ENCODE results near the gene DERA.

DERA gene

GRCh38 chr12:15932327-15932726 lies 21.2 kb downstream of the DERA start:
- Histone ChIP-seq H3K27ac (no peak overlapping the region), H3K36me3 (ENCODE audit: insufficient read depth) (no peaks in the 10 kb centered on the region), H3K27me3 (ENCODE audit: insufficient read depth, low read depth) (no peaks in the 10 kb centered on the region), H4K20me1 (ENCODE audit: insufficient read depth) (no peaks in the 10 kb centered on the region), H2AFZ (ENCODE audit: low read depth) (no peak overlapping the region), H3K4me2 (no peak overlapping the region), H3K4me1 (ENCODE audit: low read depth, poor library complexity, severe bottlenecking) (no peaks in the 10 kb centered on the region), H3K4me3 (IDR thresholded peaks at IDR 0.05; ENCODE audit: insufficient read depth, low read depth, low read length) (no peak overlapping the region), H3K9ac (no peak overlapping the region), H3K79me2 (ENCODE audit: insufficient read depth, low read depth) (no peaks in the 10 kb centered on the region)
- no peak for TF ChIP-seq CTCF (conservative IDR thresholded peaks at IDR 0.05; ENCODE audit: low read depth, low read length)

GRCh38 chr12:15932971-15933370 lies 21.8 kb downstream of the DERA start:
- no peak overlapping the region for H3K4me2 ChIP-seq
- H2AFZ ChIP-seq (ENCODE audit: low read depth): no peak overlapping the region
- H3K9ac ChIP-seq: no peak overlapping the region
- no peaks in the 10 kb centered on the region for H3K79me2 ChIP-seq (ENCODE audit: insufficient read depth, low read depth)
- H3K27me3 ChIP-seq (ENCODE audit: insufficient read depth, low read depth): no peaks in the 10 kb centered on the region
- H3K4me1 ChIP-seq (ENCODE audit: low read depth, poor library complexity, severe bottlenecking): no peaks in the 10 kb centered on the region
- no peak overlapping the region for H3K4me3 ChIP-seq (IDR thresholded peaks at IDR 0.05; ENCODE audit: insufficient read depth, low read depth, low read length)
- TF ChIP-seq CTCF (conservative IDR thresholded peaks at IDR 0.05; ENCODE audit: low read depth, low read length): no peak
- H3K27ac ChIP-seq: no peak overlapping the region
- H4K20me1 ChIP-seq (ENCODE audit: insufficient read depth): no peaks in the 10 kb centered on the region
- H3K36me3 ChIP-seq (ENCODE audit: insufficient read depth): no peaks in the 10 kb centered on the region

GRCh38 chr12:15933751-15934150 lies 22.6 kb downstream of the DERA start:
- Histone ChIP-seq H3K27me3 (ENCODE audit: insufficient read depth, low read depth) (no peaks in the 10 kb centered on the region), H3K4me1 (ENCODE audit: low read depth, poor library complexity, severe bottlenecking) (peaks cover under 1% of the 10 kb centered on the region), H3K4me2 (no peak overlapping the region), H3K79me2 (ENCODE audit: insufficient read depth, low read depth) (no peaks in the 10 kb centered on the region), H4K20me1 (ENCODE audit: insufficient read depth) (no peaks in the 10 kb centered on the region), H3K36me3 (ENCODE audit: insufficient read depth) (no peaks in the 10 kb centered on the region), H3K4me3 (IDR thresholded peaks at IDR 0.05; ENCODE audit: insufficient read depth, low read depth, low read length) (no peak overlapping the region), H3K9ac (no peak overlapping the region), H3K27ac (no peak overlapping the region), H2AFZ (ENCODE audit: low read depth) (no peak overlapping the region)
- TF ChIP-seq CTCF (conservative IDR thresholded peaks at IDR 0.05; ENCODE audit: low read depth, low read length): no peak

- H3K4me3 ChIP-seq (IDR thresholded peaks at IDR 0.05; ENCODE audit: insufficient read depth, low read depth, low read length): no peak overlapping the region
- no peaks in the 10 kb centered on the region for H4K20me1 ChIP-seq (ENCODE audit: insufficient read depth)
- no peaks in the 10 kb centered on the region for H3K36me3 ChIP-seq (ENCODE audit: insufficient read depth)
- peaks cover 9% of the 10 kb centered on the region for H3K4me1 ChIP-seq (ENCODE audit: low read depth, poor library complexity, severe bottlenecking)
- H3K27ac ChIP-seq: no peak overlapping the region
- H3K79me2 ChIP-seq (ENCODE audit: insufficient read depth, low read depth): no peaks in the 10 kb centered on the region
- H3K27me3 ChIP-seq (ENCODE audit: insufficient read depth, low read depth): no peaks in the 10 kb centered on the region
- no peak overlapping the region for H3K4me2 ChIP-seq
- H3K9ac ChIP-seq: no peak overlapping the region
- TF ChIP-seq CTCF (conservative IDR thresholded peaks at IDR 0.05; ENCODE audit: low read depth, low read length): no peak
- H2AFZ ChIP-seq (ENCODE audit: low read depth): no peak overlapping the region
Observed at GRCh38 chr12:15936751-15937150, 25.6 kb downstream of the DERA start.

Measured in KMS-11 (cell line).